Activated CD8-positive, alpha-beta T cell treated with anti-CD3 and anti-CD28 coated beads for 36 hours (primary cell): ENCODE measurements around the gene SLC38A10. TPM values are rescaled to one million over a fixed set of nuclear protein-coding genes. Genes with fewer than 3 reads are reported as not detected.

Experiments used
- ATAC-seq: fragments of 200-7000 bp; cut with Tn5 transposase; one replicate; pipeline ENCODE4 v1.10.0; 2021; ENCODE audit warnings: mild to moderate bottlenecking, moderate library complexity
- CTCF ChIA-PET: fragments of 350-600 bp; sonication (Branson Sonifier 250); formaldehyde crosslinking; loops from one replicate; lab custom pipeline; 2021; ENCODE audit warnings: antibody characterized with exemption; lab: Charles Lee
- POLR2A ChIA-PET: fragments of 350-600 bp; sonication (Branson Sonifier 250); formaldehyde crosslinking; loops from one replicate; lab custom pipeline; 2021; ENCODE audit warnings: antibody characterized with exemption; lab: Charles Lee
- DNase-seq: peaks from one replicate; pipeline ENCODE4 v3.0.0-alpha.2; 2020
- H3K27ac Mint-ChIP-seq: one replicate; pipeline ENCODE4 v1.8.0; 2021; ENCODE audit warnings: mild to moderate bottlenecking, mixed read lengths
- H3K27me3 Mint-ChIP-seq: one replicate; pipeline ENCODE4 v1.8.0; 2021; ENCODE audit warnings: mixed read lengths
- H3K36me3 Mint-ChIP-seq: one replicate; pipeline ENCODE4 v1.8.0; 2021; ENCODE audit warnings: low read depth, mixed read lengths
- H3K4me1 Mint-ChIP-seq: one replicate; pipeline ENCODE4 v1.8.0; 2021; ENCODE audit warnings: low read depth, mixed read lengths
- H3K4me3 Mint-ChIP-seq: one replicate; pipeline ENCODE4 v1.8.0; 2021; ENCODE audit warnings: mild to moderate bottlenecking, moderate library complexity, mixed read lengths
- H3K9me3 Mint-ChIP-seq: one replicate; pipeline ENCODE4 v1.8.0; 2021; ENCODE audit warnings: mixed read lengths
- intact Hi-C: fragments of 100-400 bp; cut with micrococcal nuclease; formaldehyde crosslinking; loops from one replicate; pipeline ENCODE4 v1.10.0; 2022
- total RNA-seq, 2 experiments: library from RNA; stranded (reverse); gene quantifications; one replicate each; pipeline ENCODE4 v1.2.3, GENCODE V29; 2021
- TF ChIP-seq, protein P1 (sequence below): fragments of 200-600 bp; IDR thresholded peaks from one replicate; pipeline ENCODE4 v1.8.0; 2022; ENCODE audit warnings: antibody characterized with exemption, mild to moderate bottlenecking

Gene SLC38A10
- total RNA-seq, 2 experiments from 2014 or later: 42.7 to 45.4 TPM

DNA sequence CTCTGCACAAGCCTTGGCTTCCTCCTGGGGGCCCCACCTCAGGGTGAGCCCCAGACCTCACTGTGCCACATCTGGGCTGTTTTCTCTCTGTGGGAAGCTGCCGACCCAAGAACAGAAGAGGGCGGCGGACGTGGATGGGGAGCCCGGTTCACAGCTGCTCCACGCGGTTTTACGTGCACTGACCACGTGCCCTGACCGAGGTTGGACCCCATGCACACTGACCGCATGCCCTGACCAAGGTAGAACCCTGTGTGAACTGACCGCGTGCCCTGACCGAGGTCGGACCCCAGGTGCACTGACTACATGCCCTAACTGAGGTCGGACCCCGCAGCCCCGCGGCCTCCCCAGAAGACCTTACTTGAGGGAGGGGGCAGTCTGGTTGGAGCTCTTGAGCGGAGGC is 92.0 kb downstream of the SLC38A10 start:
- Mint-ChIP-seq H3K27ac (no peak overlapping the region), H3K9me3 (no peaks in the 10 kb centered on the region), H3K36me3 (no peaks in the 10 kb centered on the region), H3K27me3 (no peaks in the 10 kb centered on the region), H3K4me1 (no peaks in the 10 kb centered on the region), H3K4me3 (no peak overlapping the region)
- TF ChIP-seq, protein P1, sequence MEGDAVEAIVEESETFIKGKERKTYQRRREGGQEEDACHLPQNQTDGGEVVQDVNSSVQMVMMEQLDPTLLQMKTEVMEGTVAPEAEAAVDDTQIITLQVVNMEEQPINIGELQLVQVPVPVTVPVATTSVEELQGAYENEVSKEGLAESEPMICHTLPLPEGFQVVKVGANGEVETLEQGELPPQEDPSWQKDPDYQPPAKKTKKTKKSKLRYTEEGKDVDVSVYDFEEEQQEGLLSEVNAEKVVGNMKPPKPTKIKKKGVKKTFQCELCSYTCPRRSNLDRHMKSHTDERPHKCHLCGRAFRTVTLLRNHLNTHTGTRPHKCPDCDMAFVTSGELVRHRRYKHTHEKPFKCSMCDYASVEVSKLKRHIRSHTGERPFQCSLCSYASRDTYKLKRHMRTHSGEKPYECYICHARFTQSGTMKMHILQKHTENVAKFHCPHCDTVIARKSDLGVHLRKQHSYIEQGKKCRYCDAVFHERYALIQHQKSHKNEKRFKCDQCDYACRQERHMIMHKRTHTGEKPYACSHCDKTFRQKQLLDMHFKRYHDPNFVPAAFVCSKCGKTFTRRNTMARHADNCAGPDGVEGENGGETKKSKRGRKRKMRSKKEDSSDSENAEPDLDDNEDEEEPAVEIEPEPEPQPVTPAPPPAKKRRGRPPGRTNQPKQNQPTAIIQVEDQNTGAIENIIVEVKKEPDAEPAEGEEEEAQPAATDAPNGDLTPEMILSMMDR: no peak
- ATAC-seq (no peak), DNase-seq (no peak)
- intact Hi-C loops: no loop called here
- ChIA-PET CTCF (no interaction called here), POLR2A (no interaction called here)

DNA sequence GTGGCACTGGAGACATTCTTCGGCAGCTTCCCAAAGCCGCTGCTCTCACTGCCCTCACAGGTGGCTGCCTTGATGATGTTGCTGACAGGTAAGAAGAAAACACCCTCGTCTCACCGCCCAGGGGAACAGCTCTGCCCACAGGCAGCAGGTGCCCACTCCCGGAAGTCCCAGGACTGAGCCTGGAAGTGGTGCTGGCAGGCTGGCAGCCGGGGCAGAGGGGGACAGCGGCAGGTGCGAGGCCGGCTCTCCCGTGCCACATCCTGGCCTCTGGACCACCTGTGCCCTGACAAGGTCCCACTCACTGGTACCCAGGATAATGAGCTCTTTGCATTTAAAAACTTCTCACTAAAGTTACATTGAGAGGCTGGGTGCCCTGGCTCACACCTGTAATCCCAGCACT is 92.8 kb downstream of the SLC38A10 start:
- Mint-ChIP-seq H3K9me3 (no peaks in the 10 kb centered on the region), H3K27ac (no peak overlapping the region), H3K4me1 (no peaks in the 10 kb centered on the region), H3K4me3 (no peak overlapping the region), H3K27me3 (no peaks in the 10 kb centered on the region), H3K36me3 (no peaks in the 10 kb centered on the region)
- ChIA-PET CTCF (no interaction called here), POLR2A (no interaction called here)
- intact Hi-C loops: no loop called here
- no peak for DNase-seq
- TF ChIP-seq, protein P1: no peak
- ATAC-seq: no peak

DNA sequence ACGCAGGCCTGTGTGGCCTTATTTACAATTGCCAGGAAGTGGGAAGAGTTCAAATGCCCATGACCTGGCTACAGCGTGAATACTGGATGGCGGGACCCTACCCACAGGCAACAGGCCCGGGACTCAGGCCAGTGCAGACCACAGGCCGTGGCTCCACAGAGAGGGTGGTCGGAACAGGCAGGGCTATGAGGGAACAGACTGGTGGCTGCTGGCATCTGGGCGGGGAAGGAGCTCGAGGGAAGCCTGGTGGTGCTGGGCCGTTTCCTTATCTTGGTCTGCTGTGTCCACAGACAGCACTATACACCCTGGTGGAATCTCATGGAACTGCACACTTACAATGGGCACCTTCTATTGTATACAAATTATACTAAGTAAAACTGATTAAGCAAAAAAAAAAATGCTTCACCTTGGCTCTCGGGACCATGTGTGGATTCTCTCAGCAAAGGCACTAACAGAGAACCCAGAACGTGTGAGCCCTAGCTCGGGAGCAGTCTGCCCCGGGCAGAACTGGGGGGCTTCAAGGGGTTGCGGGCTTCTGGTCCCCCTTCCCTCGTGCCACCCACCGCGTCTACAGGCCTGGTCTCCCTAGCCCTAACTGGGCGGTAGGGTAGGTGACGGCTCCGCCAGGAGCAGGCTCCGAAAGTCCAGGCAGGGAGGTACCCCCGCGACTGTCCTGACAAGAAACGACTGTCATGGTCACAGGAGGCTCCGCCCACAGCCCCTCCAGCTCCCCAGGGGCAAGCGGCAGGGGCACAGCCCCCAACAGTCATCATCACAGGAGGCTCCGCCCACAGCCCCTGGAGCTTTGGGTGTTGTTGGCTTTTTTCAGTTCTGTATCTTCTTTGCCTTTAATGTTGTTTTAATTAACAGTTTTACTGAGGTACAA is 94.2 kb downstream of the SLC38A10 start:
- ChIA-PET POLR2A (interaction anchor here (1.0 to 1.5 kb wide), 2 partner anchors 10 to 12 kb away, joined by 4 to 5 read pairs; no protein-coding TSS in a partner anchor), CTCF (interaction anchor here (1.0 kb wide), 1 partner anchor 56 kb away, joined by 3 read pairs; no protein-coding TSS in a partner anchor)
- no peak overlapping the region for H3K4me3 Mint-ChIP-seq
- H3K9me3 Mint-ChIP-seq: no peaks in the 10 kb centered on the region
- no peaks in the 10 kb centered on the region for H3K4me1 Mint-ChIP-seq
- intact Hi-C loops: no loop called here
- no peaks in the 10 kb centered on the region for H3K27me3 Mint-ChIP-seq
- DNase-seq (peak; percentile 43), ATAC-seq (peak; percentile 86)
- H3K27ac Mint-ChIP-seq: no peak overlapping the region
- H3K36me3 Mint-ChIP-seq: no peaks in the 10 kb centered on the region
- TF ChIP-seq, protein P1: peak; percentile 43

DNA sequence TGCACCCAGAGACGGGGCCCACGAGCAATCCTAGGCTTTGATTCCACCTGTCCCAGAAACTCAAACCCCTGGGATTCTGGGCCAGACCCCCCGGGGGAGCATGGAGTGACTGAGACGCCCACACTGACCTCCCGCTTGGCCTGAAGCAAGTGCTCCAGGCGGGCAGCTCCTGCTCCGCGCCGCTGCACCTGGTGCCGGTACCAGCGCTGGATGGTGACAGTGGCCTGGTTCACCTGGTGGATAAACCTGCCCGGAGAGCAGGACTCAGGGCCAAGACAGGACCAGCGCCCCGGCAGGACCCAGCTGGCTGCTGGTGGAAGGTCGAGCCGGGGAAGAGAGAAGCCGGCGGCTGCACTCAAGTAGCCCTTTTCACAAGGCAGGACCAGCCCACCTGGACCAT is 94.9 kb downstream of the SLC38A10 start:
- no peaks in the 10 kb centered on the region for H3K27me3 Mint-ChIP-seq
- H3K36me3 Mint-ChIP-seq: no peaks in the 10 kb centered on the region
- H3K9me3 Mint-ChIP-seq: no peaks in the 10 kb centered on the region
- intact Hi-C loops: no loop called here
- H3K27ac Mint-ChIP-seq: no peak overlapping the region
- TF ChIP-seq, protein P1: no peak
- no peak for ATAC-seq
- no peaks in the 10 kb centered on the region for H3K4me1 Mint-ChIP-seq
- DNase-seq: no peak
- no peak overlapping the region for H3K4me3 Mint-ChIP-seq
- POLR2A ChIA-PET: interaction anchor here (1.0 to 1.5 kb wide), 2 partner anchors 10 to 11 kb away, joined by 4 to 5 read pairs; no protein-coding TSS in a partner anchor
- CTCF ChIA-PET: interaction anchor here (1.0 kb wide), 1 partner anchor 56 kb away, joined by 3 read pairs; no protein-coding TSS in a partner anchor

DNA sequence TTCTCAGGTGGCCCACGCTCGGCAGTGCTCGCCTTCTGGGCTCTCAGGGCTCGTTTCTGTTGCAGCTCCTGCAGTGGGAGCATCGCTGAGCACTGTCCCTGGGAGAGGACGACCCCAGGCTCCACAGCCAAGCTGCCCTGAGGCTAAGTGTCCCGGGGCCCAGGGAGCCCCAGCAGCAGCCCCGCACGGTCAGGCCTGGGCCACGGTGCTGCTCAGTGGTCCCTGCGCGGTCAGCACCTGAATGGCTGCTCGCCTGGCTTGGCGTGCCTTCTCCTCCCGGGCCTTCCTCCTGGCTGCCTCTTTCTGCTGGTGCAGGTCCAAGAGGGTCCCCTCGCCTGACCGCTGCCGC is 95.7 kb downstream of the SLC38A10 start:
- Mint-ChIP-seq H3K27me3 (no peaks in the 10 kb centered on the region), H3K4me1 (no peaks in the 10 kb centered on the region), H3K36me3 (no peaks in the 10 kb centered on the region), H3K4me3 (no peak overlapping the region), H3K27ac (no peak overlapping the region), H3K9me3 (no peaks in the 10 kb centered on the region)
- ATAC-seq (no peak), DNase-seq (no peak)
- intact Hi-C loops: no loop called here
- POLR2A ChIA-PET: no interaction called here
- CTCF ChIA-PET: no interaction called here
- TF ChIP-seq, protein P1: no peak
